K562 (cell line): ENCODE results near the gene NRXN2. TPM values are rescaled to one million over a fixed set of nuclear protein-coding genes. Genes with fewer than 3 reads are reported as not detected.

ENCODE experiments used
- ATAC-seq: fragments of 200-7000 bp; cut with Tn5 transposase; 3 replicates; pipeline ENCODE4 v1.9.1; 2020; ENCODE audit warnings: moderate library complexity
- BruUV-seq: library from RNA; stranded (reverse); fragments of 400-500 nt; replicated peaks from 2 replicates; lab custom pipeline; 2021; lab: Mats Ljungman, UMichigan
- CTCF ChIA-PET: fragments of 300-600 bp; formaldehyde crosslinking; extraction: SDS; loops from one replicate; lab custom pipeline; 2021; ENCODE audit warnings: low intra/inter-chr PET ratio; lab: Yijun Ruan, JAX
- POLR2A ChIA-PET: fragments of 300-600, 350-650 bp; sonication (Branson Sonifier 250); formaldehyde crosslinking; extraction: SDS; loops from one replicate; lab custom pipeline; 2021; ENCODE audit warnings: antibody characterized with exemption, inconsistent platforms; lab: Yijun Ruan, JAX
- DNase-seq, 4 experiments: peaks; one replicate each; pipeline versions ENCODE4 v3.0.0 to v3.0.0-alpha.2; 2011 to 2018; ENCODE audit warnings: low spot score in 3 of 4, mixed read lengths in 3 of 4; ENCODE audit errors: extremely low read depth in 1 of 4
- FAIRE-seq: peaks from 2 replicates; lab custom pipeline; 2011; peaks lifted over from hg19 to GRCh38; lab: Jason Lieb, UNC
- H2AFZ ChIP-seq: 2 replicates; pipeline ENCODE4 v1.6.0; 2011; ENCODE audit warnings: low read depth, low read length, control low read depth, inconsistent platforms
- H3K27ac ChIP-seq: fragments of 200-600 bp; 3 replicates; pipeline ENCODE4 v1.8.0; 2011; ENCODE audit warnings: low read depth, mild to moderate bottlenecking, control low read depth, inconsistent platforms, low read length, moderate library complexity, mixed read lengths; ENCODE audit errors: extremely low read depth
- H3K27me3 ChIP-seq, 2 experiments: fragments of 300-600 bp in 1 of 2; 2 replicates in 1 of 2; 3 replicates in 1 of 2; pipeline versions ENCODE4 v1.6.0 to v1.8.0; 2011; ENCODE audit warnings: inconsistent platforms in 2 of 2, low read length in 2 of 2, mild to moderate bottlenecking in 1 of 2, mixed read lengths in 1 of 2, moderate library complexity in 1 of 2; ENCODE audit not compliant: control insufficient read depth in 2 of 2, insufficient read depth in 2 of 2
- H3K36me3 ChIP-seq: fragments of 300-600 bp; 3 replicates; pipeline ENCODE4 v1.8.0; 2011; ENCODE audit warnings: mild to moderate bottlenecking, low read length, inconsistent platforms; ENCODE audit not compliant: control insufficient read depth, insufficient read depth
- H3K4me1 ChIP-seq, 2 experiments: fragments of 200-600 bp in 1 of 2; replicated peaks in 1 of 2; 2 replicates in 1 of 2; 3 replicates in 1 of 2; pipeline versions ENCODE4 v1.5.1 to v1.8.0; 2011; ENCODE audit warnings: inconsistent platforms in 2 of 2, low read length in 2 of 2, mild to moderate bottlenecking in 1 of 2, mixed read lengths in 1 of 2, moderate library complexity in 1 of 2; ENCODE audit not compliant: control insufficient read depth in 2 of 2, insufficient read depth in 2 of 2
- H3K4me2 ChIP-seq: 2 replicates; pipeline ENCODE4 v1.6.1; 2011; ENCODE audit warnings: low read length, control low read depth, inconsistent platforms, mixed read lengths; ENCODE audit not compliant: insufficient read depth
- H3K4me3 ChIP-seq: fragments of 200-600 bp; sonication (generic), shearing (Covaris generic); 2 replicates; pipeline ENCODE4 v1.5.1; 2016; ENCODE audit warnings: control low read depth, inconsistent platforms
- H3K79me2 ChIP-seq: fragments of 200-600 bp; 3 replicates; pipeline ENCODE4 v1.8.0; 2011; ENCODE audit warnings: low read length, inconsistent platforms; ENCODE audit not compliant: control insufficient read depth, insufficient read depth
- H3K9ac ChIP-seq, 2 experiments: 2 replicates each; pipeline versions ENCODE4 v1.6.0 to v1.6.1; 2011; ENCODE audit warnings: low read depth in 2 of 2, low read length in 2 of 2, control low read depth in 1 of 2, inconsistent platforms in 1 of 2, mild to moderate bottlenecking in 1 of 2, mixed read lengths in 1 of 2; ENCODE audit not compliant: insufficient read depth in 1 of 2
- H3K9me1 ChIP-seq: one replicate; pipeline ENCODE4 v1.6.0; 2011; ENCODE audit warnings: inconsistent platforms, mild to moderate bottlenecking, low read length, moderate library complexity; ENCODE audit not compliant: control insufficient read depth, insufficient read depth
- H3K9me3 ChIP-seq: replicated peaks from 2 replicates; pipeline ENCODE4 v1.5.1; 2011; ENCODE audit warnings: low read depth, low read length, inconsistent platforms; ENCODE audit not compliant: control insufficient read depth, insufficient read depth
- H4K20me1 ChIP-seq: replicated peaks from 2 replicates; pipeline ENCODE4 v1.6.1; 2011; ENCODE audit warnings: low read length, inconsistent platforms, mixed read lengths; ENCODE audit not compliant: control insufficient read depth, insufficient read depth
- FOS ChIP-seq: IDR thresholded peaks from 3 replicates; pipeline ENCODE4 v1.6.1; 2011; ENCODE audit not compliant: insufficient read length; ENCODE audit errors: extremely low read depth
- FOXK2 ChIP-seq, 2 experiments: fragments of 450-650 bp; IDR thresholded peaks in 1 of 2; conservative IDR thresholded peaks in 1 of 2; 2 replicates each; pipeline ENCODE4 v1.6.1; 2016; ENCODE audit warnings: low read depth in 2 of 2, mild to moderate bottlenecking in 1 of 2
- HMG20A ChIP-seq: fragments of 450-650 bp; formaldehyde crosslinking; conservative IDR thresholded peaks from 2 replicates; pipeline ENCODE4 v1.4.0; 2020; ENCODE audit warnings: mild to moderate bottlenecking, mixed read lengths
- HNRNPK ChIP-seq: fragments of 200-400 bp; formaldehyde crosslinking; IDR thresholded peaks from one replicate; pipeline ENCODE4 v1.6.1; 2018; ENCODE audit warnings: mild to moderate bottlenecking, low read depth, low read length; ENCODE audit not compliant: poor library complexity, severe bottlenecking
- KDM2B ChIP-seq: fragments of 250-450 bp; sonication (Bioruptor Pico); IDR thresholded peaks from 2 replicates; pipeline ENCODE4 v1.8.0; 2021; ENCODE audit warnings: mild to moderate bottlenecking, moderate library complexity
- LARP7 ChIP-seq: fragments of 450-650 bp; IDR thresholded peaks from 2 replicates; pipeline ENCODE4 v1.6.1; 2016
- POLR2G ChIP-seq: fragments of 200-400 bp; formaldehyde crosslinking; IDR thresholded peaks from 2 replicates; pipeline ENCODE4 v1.6.1; 2017; ENCODE audit warnings: low read depth, mild to moderate bottlenecking, antibody characterized with exemption, low read length, moderate library complexity
- RAD21 ChIP-seq, 2 experiments: fragments of 250-450 bp in 1 of 2; fragments of 450-650 bp in 1 of 2; sonication (Bioruptor Pico) in 1 of 2; formaldehyde crosslinking in 1 of 2; IDR thresholded peaks in 1 of 2; conservative IDR thresholded peaks in 1 of 2; 2 replicates each; pipeline versions ENCODE4 v1.4.0 to v1.8.0; 2020 to 2022; ENCODE audit warnings: mild to moderate bottlenecking in 2 of 2, moderate library complexity in 1 of 2
- SIRT6 ChIP-seq: IDR thresholded peaks from one replicate; pipeline ENCODE4 v1.6.1; 2012; ENCODE audit warnings: low read depth, mild to moderate bottlenecking, control low read depth, inconsistent platforms, low read length, moderate library complexity
- SMAD2 ChIP-seq: fragments of 150-350 bp; IDR thresholded peaks from 2 replicates; pipeline ENCODE4 v1.6.1; 2014; ENCODE audit warnings: low read depth, mild to moderate bottlenecking, low read length
- SP1 ChIP-seq: sonication (generic); formaldehyde crosslinking; IDR thresholded peaks from 2 replicates; pipeline ENCODE4 v1.8.1; 2022; ENCODE audit warnings: mild to moderate bottlenecking, missing genetic modification reagents
- TCF7L2 ChIP-seq: fragments of 150-350 bp; IDR thresholded peaks from 2 replicates; pipeline ENCODE4 v1.6.1; 2016; ENCODE audit warnings: low read depth, mild to moderate bottlenecking, low read length, moderate library complexity
- XRCC3 ChIP-seq: fragments of 450-650 bp; IDR thresholded peaks from 2 replicates; pipeline ENCODE4 v1.6.1; 2017; ENCODE audit warnings: mild to moderate bottlenecking, moderate library complexity
- XRCC4 ChIP-seq: IDR thresholded peaks from one replicate; pipeline ENCODE4 v1.6.1; 2011; ENCODE audit not compliant: insufficient read depth, insufficient read length; ENCODE audit errors: extremely low read depth
- ZNF311 ChIP-seq: fragments of 250-450 bp; sonication (Bioruptor Pico); IDR thresholded peaks from 2 replicates; pipeline ENCODE4 v1.4.0; 2020; ENCODE audit warnings: mild to moderate bottlenecking, moderate library complexity
- WGBS: fragments of 100-300 bp; shearing (Covaris generic); methylation state at CpG from one replicate; pipeline ENCODE4 v1.1.6; 2016; ENCODE audit warnings: low coverage, mixed read lengths; ENCODE audit not compliant: insufficient coverage; ENCODE audit errors: missing lambda C conversion rate; 5-methylcytosine and 5-hydroxymethylcytosine counted together
- in situ Hi-C: fragments of 300-500 bp; cut with MboI; formaldehyde crosslinking; loops from 4 replicates; pipeline ENCODE4 v1.15.0; 2018; ENCODE audit warnings: inconsistent platforms, mixed read lengths
- intact Hi-C: fragments of 100-400 bp; cut with micrococcal nuclease; formaldehyde crosslinking; loops from 2 replicates; pipeline ENCODE4 v1.14.2; 2022
- polyA plus RNA-seq, 8 experiments: library from polyadenylated mRNA; depleted of rRNA in 4 of 8; stranded (reverse) in 5 of 8; unstranded in 3 of 8; fragments of >200 nt; fragmentation: Nextera tagmentation in 2 of 8; fragmentation: Illumina TruSeq in 1 of 8; extraction: Ambion mirVana in 2 of 8; extraction: Trizol in 1 of 8; gene quantifications; 2 replicates each; pipeline versions ENCODE4 v1.2.1 to v1.2.3, GENCODE V29; 2011 to 2014; ENCODE audit warnings: inconsistent platforms in 1 of 8, missing spikeins in 1 of 8
- total RNA-seq, 7 experiments: library from RNA; depleted of rRNA in 6 of 7; stranded (reverse); fragments of >200 nt in 6 of 7; fragmentation: Illumina TruSeq in 2 of 7; extraction: Trizol in 2 of 7; gene quantifications; 2 replicates each; pipeline versions ENCODE4 v1.2.1 to v1.2.3, GENCODE V29; 2011 to 2021; ENCODE audit warnings: low replicate concordance in 1 of 7
- TF ChIP-seq, protein P1 (sequence below), 2 experiments: IDR thresholded peaks; 2 replicates each; pipeline ENCODE4 v1.6.1; 2012; ENCODE audit warnings: improper control_type of control experiment in 2 of 2, low read depth in 2 of 2, low read length in 2 of 2, borderline replicate concordance in 1 of 2
- TF ChIP-seq, protein P2 (sequence below): fragments of 250-450 bp; sonication (Bioruptor Pico); IDR thresholded peaks from 2 replicates; pipeline ENCODE4 v1.9.0; 2021; ENCODE audit warnings: mild to moderate bottlenecking

The NRXN2 gene
- total and polyA plus RNA-seq, 9 of the 15 experiments (the other 6 are each of a cell fraction or from before 2014, with no cell fraction given), result 0.07 to 0.47 (median 0.15) TPM; not detected in 4

DNA sequence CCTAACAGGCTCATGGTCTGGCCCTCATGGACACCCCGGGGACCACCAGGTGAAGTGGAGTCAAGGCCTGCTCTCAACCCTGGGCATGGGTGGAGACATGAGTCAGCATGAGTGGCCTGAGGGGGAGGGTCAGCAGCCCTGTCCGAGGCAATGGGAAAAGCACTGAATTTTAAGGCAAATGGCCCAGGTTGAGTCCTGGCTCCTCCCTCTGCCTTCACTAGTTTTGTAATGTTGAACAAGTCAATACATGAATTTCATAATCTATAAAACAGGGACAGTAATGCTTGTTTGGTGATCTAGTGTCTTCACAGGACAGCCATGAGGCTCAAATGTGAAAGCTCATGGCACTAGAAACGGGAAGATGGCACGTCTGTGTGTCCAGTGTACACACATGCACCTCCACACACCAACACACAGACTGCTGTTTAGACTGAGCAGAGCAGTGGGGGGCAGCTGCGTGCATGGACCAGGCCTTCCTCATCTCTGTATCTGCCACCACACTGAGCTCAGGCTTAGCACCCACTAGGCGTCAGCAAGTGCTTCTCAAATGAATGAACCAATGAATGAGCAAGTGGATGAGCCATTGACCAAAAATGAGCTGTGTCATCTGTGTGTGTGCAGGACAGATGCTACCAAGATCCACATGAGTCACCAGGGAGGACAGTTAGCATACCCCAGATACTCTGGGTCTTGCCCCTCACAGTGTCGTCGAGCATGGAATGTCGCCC is 63.4 kb downstream of the NRXN2 start (continued):
- TF ChIP-seq POLR2G (no peak), FOXK2 (conservative IDR thresholded peaks at IDR 0.05 in 1 of 2, IDR thresholded peaks at IDR 0.05 in 1 of 2; ENCODE audit: low read depth in 2 of 2) (peak; percentile 38 to 51; a peak in 2 of 4 replicates), SIRT6 (no peak), HMG20A (no peak), HNRNPK (no peak), TCF7L2 (no peak), SMAD2 (no peak), SP1 (CRISPR knock-in tag) (no peak), RAD21 (CRISPR knock-in tag; conservative IDR thresholded peaks at IDR 0.05 in 1 of 2, IDR thresholded peaks at IDR 0.05 in 1 of 2) (peak; percentile 20 to 61; a peak in 3 of 4 replicates), LARP7 (no peak)

DNA sequence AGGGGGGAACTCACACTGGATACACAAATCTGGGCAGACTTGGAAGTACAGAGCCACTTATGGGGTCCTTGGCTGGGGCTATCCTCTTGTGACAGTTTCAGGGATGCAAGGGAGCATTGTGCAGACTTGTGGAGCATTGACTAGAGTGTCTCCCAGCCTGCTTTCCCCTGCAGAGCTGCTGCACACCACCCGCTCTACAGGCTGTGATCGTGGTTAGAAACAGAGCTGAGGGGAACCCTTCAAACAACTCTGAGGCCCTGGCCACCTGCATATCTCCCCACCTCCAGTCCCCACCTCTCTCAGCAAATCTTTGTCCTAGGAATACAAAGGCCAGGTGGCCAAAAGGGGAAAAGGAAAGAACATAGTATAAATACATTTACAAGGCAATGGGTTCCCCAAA is 64.7 kb downstream of the NRXN2 start:
- no peak overlapping the region for H3K4me2 ChIP-seq
- no peaks in the 10 kb centered on the region for H3K36me3 ChIP-seq
- no peak for FAIRE-seq
- no peaks in the 10 kb centered on the region for H3K79me2 ChIP-seq
- no peaks in the 10 kb centered on the region for H4K20me1 ChIP-seq
- intact Hi-C loops, result loop anchor here (5.0 to 10.0 kb wide), 2 partner anchors 67 to 84 kb away; partner anchors contain the start of genes NRXN2 and RASGRP2
- no peaks in the 10 kb centered on the region for H3K9me3 ChIP-seq
- 74% methylated on average over 2 of the region's 2 CpGs for WGBS
- H3K9ac ChIP-seq, result no peak overlapping the region
- DNase-seq, result no peak
- H3K27me3 ChIP-seq, result no peaks in the 10 kb centered on the region
- CTCF ChIA-PET, result interaction anchor here (0.7 kb wide), 1 partner anchor 99 kb away, joined by 4 read pairs; no protein-coding TSS in a partner anchor
- ATAC-seq, result no peak
- H3K4me1 ChIP-seq, result peaks cover 38 to 42% of the 10 kb centered on the region in 2 experiments
- POLR2A ChIA-PET, result no interaction called here
- no peaks in the 10 kb centered on the region for H3K9me1 ChIP-seq
- no peak overlapping the region for H2AFZ ChIP-seq
- no peak overlapping the region for H3K4me3 ChIP-seq
- no peak overlapping the region for H3K27ac ChIP-seq
- BruUV-seq, result no TSS peak
- in situ Hi-C loops, result loop anchor here (5.0 kb wide), 1 partner anchor 301 kb away; the partner anchor contains the start of gene RPS6KA4
- TF ChIP-seq, protein P1, sequence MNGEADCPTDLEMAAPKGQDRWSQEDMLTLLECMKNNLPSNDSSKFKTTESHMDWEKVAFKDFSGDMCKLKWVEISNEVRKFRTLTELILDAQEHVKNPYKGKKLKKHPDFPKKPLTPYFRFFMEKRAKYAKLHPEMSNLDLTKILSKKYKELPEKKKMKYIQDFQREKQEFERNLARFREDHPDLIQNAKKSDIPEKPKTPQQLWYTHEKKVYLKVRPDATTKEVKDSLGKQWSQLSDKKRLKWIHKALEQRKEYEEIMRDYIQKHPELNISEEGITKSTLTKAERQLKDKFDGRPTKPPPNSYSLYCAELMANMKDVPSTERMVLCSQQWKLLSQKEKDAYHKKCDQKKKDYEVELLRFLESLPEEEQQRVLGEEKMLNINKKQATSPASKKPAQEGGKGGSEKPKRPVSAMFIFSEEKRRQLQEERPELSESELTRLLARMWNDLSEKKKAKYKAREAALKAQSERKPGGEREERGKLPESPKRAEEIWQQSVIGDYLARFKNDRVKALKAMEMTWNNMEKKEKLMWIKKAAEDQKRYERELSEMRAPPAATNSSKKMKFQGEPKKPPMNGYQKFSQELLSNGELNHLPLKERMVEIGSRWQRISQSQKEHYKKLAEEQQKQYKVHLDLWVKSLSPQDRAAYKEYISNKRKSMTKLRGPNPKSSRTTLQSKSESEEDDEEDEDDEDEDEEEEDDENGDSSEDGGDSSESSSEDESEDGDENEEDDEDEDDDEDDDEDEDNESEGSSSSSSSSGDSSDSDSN (IDR thresholded peaks at IDR 0.05; ENCODE audit: borderline replicate concordance in 1 of 2, low read depth in 2 of 2, low read length in 2 of 2), result no peak
- no peak for TF ChIP-seq KDM2B
- TF ChIP-seq, protein P2, sequence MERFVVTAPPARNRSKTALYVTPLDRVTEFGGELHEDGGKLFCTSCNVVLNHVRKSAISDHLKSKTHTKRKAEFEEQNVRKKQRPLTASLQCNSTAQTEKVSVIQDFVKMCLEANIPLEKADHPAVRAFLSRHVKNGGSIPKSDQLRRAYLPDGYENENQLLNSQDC (CRISPR knock-in tag), result no peak
- TF ChIP-seq ZNF311 (CRISPR knock-in tag), result no peak
- no peak for TF ChIP-seq FOS
- no peak for TF ChIP-seq XRCC3
- no peak for TF ChIP-seq XRCC4
